PC-3 (cell line): ENCODE measurements around the gene AIRE.

ENCODE experiments used
- CTCF ChIP-seq: fragments of 300-600 bp; sonication (generic); conservative IDR thresholded peaks from 2 replicates; pipeline ENCODE4 v1.5.1; 2017; ENCODE audit warnings: antibody characterized with exemption, low read depth, mild to moderate bottlenecking, low read length
- EZH2 ChIP-seq: fragments of 300-600 bp; sonication (generic); IDR thresholded peaks from one replicate; pipeline ENCODE4 v1.6.1; 2017; ENCODE audit warnings: antibody characterized with exemption, mild to moderate bottlenecking, low read length; ENCODE audit not compliant: unreplicated experiment
- EZH2phosphoT487 ChIP-seq: fragments of 300-600 bp; sonication (generic); IDR thresholded peaks from 2 replicates; pipeline ENCODE4 v1.6.1; 2018; ENCODE audit warnings: mild to moderate bottlenecking, antibody characterized with exemption, low read length, borderline replicate concordance

- TF ChIP-seq CTCF (no peak), EZH2 (no peak), EZH2phosphoT487 (no peak)
Measured at GRCh38 chr21:44293551-44294231, 8.0 kb downstream of the AIRE start.
